H1 (cell line): ENCODE data around the gene AGRN. TPM values are rescaled to one million over a fixed set of nuclear protein-coding genes. Genes with fewer than 3 reads are reported as not detected.

Source experiments
- ATF3 ChIP-seq: IDR thresholded peaks from 2 replicates; pipeline ENCODE4 v1.6.1; 2011; ENCODE audit warnings: low read depth, mild to moderate bottlenecking, low read length; ENCODE audit not compliant: insufficient read depth
- BCL11A ChIP-seq, 2 experiments: IDR thresholded peaks; one replicate each; pipeline ENCODE4 v1.6.1; 2011; ENCODE audit warnings: low read depth in 2 of 2, low read length in 2 of 2, mild to moderate bottlenecking in 2 of 2
- RNF2 ChIP-seq: fragments of 200-900, 300-1000 bp; sonication (generic); IDR thresholded peaks from 2 replicates; pipeline ENCODE4 v1.7.1; 2016; ENCODE audit warnings: borderline replicate concordance, low read depth, mild to moderate bottlenecking, antibody characterized with exemption, low read length; ENCODE audit not compliant: poor library complexity, severe bottlenecking; ENCODE audit errors: missing control alignments
- SAP30 ChIP-seq: fragments of 300-600 bp; sonication (generic); IDR thresholded peaks from 2 replicates; pipeline ENCODE4 v1.7.1; 2012; ENCODE audit warnings: low read length, moderate library complexity, mild to moderate bottlenecking, inconsistent platforms; ENCODE audit not compliant: insufficient read depth, insufficient replicate concordance
- polyA plus RNA-seq, 7 experiments: library from polyadenylated mRNA; depleted of rRNA in 3 of 7; stranded (reverse) in 5 of 7; unstranded in 2 of 7; fragments of >200 nt in 5 of 7; fragments of 200-250 nt in 2 of 7; gene quantifications; 1 replicate in 5 of 7; 2 replicates in 1 of 7; 4 replicates in 1 of 7; pipeline versions ENCODE4 v1.2.1 to v1.2.3, GENCODE V29; 2011 to 2013; ENCODE audit warnings: missing spikeins in 2 of 7, mixed read lengths in 2 of 7
- total RNA-seq: library from RNA; stranded (reverse); fragmentation: NEBNext Ultra II Directional; extraction: Animal tissue kit (Norgen Biotek cat#: 25700); gene quantifications from 2 replicates; pipeline ENCODE4 v1.2.1, GENCODE V29; 2021
- TF ChIP-seq, protein P1 (sequence below): fragments of 300-600 bp; sonication (generic); IDR thresholded peaks from 2 replicates; pipeline ENCODE4 v1.7.1; 2012; ENCODE audit warnings: low read length, moderate library complexity, mild to moderate bottlenecking, inconsistent platforms; ENCODE audit not compliant: insufficient replicate concordance

Gene AGRN
- total and polyA plus RNA-seq, 2 of the 8 experiments (the other 6 are each of a cell fraction or from before 2014, with no cell fraction given) = 52.3 to 155 TPM

- TF ChIP-seq, protein P1, sequence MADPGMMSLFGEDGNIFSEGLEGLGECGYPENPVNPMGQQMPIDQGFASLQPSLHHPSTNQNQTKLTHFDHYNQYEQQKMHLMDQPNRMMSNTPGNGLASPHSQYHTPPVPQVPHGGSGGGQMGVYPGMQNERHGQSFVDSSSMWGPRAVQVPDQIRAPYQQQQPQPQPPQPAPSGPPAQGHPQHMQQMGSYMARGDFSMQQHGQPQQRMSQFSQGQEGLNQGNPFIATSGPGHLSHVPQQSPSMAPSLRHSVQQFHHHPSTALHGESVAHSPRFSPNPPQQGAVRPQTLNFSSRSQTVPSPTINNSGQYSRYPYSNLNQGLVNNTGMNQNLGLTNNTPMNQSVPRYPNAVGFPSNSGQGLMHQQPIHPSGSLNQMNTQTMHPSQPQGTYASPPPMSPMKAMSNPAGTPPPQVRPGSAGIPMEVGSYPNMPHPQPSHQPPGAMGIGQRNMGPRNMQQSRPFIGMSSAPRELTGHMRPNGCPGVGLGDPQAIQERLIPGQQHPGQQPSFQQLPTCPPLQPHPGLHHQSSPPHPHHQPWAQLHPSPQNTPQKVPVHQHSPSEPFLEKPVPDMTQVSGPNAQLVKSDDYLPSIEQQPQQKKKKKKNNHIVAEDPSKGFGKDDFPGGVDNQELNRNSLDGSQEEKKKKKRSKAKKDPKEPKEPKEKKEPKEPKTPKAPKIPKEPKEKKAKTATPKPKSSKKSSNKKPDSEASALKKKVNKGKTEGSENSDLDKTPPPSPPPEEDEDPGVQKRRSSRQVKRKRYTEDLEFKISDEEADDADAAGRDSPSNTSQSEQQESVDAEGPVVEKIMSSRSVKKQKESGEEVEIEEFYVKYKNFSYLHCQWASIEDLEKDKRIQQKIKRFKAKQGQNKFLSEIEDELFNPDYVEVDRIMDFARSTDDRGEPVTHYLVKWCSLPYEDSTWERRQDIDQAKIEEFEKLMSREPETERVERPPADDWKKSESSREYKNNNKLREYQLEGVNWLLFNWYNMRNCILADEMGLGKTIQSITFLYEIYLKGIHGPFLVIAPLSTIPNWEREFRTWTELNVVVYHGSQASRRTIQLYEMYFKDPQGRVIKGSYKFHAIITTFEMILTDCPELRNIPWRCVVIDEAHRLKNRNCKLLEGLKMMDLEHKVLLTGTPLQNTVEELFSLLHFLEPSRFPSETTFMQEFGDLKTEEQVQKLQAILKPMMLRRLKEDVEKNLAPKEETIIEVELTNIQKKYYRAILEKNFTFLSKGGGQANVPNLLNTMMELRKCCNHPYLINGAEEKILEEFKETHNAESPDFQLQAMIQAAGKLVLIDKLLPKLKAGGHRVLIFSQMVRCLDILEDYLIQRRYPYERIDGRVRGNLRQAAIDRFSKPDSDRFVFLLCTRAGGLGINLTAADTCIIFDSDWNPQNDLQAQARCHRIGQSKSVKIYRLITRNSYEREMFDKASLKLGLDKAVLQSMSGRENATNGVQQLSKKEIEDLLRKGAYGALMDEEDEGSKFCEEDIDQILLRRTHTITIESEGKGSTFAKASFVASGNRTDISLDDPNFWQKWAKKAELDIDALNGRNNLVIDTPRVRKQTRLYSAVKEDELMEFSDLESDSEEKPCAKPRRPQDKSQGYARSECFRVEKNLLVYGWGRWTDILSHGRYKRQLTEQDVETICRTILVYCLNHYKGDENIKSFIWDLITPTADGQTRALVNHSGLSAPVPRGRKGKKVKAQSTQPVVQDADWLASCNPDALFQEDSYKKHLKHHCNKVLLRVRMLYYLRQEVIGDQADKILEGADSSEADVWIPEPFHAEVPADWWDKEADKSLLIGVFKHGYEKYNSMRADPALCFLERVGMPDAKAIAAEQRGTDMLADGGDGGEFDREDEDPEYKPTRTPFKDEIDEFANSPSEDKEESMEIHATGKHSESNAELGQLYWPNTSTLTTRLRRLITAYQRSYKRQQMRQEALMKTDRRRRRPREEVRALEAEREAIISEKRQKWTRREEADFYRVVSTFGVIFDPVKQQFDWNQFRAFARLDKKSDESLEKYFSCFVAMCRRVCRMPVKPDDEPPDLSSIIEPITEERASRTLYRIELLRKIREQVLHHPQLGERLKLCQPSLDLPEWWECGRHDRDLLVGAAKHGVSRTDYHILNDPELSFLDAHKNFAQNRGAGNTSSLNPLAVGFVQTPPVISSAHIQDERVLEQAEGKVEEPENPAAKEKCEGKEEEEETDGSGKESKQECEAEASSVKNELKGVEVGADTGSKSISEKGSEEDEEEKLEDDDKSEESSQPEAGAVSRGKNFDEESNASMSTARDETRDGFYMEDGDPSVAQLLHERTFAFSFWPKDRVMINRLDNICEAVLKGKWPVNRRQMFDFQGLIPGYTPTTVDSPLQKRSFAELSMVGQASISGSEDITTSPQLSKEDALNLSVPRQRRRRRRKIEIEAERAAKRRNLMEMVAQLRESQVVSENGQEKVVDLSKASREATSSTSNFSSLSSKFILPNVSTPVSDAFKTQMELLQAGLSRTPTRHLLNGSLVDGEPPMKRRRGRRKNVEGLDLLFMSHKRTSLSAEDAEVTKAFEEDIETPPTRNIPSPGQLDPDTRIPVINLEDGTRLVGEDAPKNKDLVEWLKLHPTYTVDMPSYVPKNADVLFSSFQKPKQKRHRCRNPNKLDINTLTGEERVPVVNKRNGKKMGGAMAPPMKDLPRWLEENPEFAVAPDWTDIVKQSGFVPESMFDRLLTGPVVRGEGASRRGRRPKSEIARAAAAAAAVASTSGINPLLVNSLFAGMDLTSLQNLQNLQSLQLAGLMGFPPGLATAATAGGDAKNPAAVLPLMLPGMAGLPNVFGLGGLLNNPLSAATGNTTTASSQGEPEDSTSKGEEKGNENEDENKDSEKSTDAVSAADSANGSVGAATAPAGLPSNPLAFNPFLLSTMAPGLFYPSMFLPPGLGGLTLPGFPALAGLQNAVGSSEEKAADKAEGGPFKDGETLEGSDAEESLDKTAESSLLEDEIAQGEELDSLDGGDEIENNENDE = no peak
- no peak for TF ChIP-seq SAP30
- TF ChIP-seq BCL11A (IDR thresholded peaks at IDR 0.05; ENCODE audit: low read depth in 2 of 2, low read length in 2 of 2) = no peak
- no peak for TF ChIP-seq RNF2
- no peak for TF ChIP-seq ATF3
Observed at GRCh38 chr1:1011396-1011949, 8.4 kb upstream of the AGRN start (continued).
